T-helper 1 cell (primary cell): Measurements from ENCODE around the gene FLII.
A peak's percentile ranks its signal among the peaks of the same experiment; 100 is the strongest.

Experiments used
- DNase-seq, 5 donors: peaks; one replicate each; pipeline ENCODE4 v3.0.0-alpha.2; 2012 to 2020

The FLII gene

DNA sequence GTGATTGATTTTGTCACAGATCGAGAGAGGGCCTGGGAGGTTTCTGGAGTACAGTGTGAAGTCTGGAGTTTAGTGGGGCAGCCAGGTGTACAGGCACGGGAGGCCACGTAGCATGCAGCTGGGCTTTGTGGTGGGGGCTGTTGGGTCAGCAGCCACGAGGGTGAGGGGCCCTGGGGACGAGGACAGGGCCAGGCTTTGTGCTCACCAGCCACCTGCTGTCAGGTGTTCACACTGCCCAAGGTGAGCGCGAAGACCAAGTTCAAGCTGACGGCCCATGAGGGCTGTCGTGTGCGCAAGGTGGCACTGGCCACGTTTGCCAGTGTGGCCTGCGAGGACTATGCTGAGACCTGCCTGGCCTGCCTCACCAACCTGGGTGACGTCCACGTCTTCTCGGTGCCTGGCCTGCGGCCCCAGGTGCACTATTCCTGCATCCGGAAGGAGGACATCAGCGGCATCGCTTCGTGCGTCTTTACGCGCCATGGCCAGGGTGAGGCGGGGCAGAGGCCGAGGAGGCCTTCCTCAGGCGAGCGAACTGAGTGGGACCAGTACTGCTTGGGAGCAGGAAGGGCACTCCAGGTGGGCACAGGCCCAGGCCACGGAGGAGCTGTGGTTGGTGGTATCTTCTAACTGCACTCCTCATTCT lies 17.2 kb downstream of the FLII start:
- DNase-seq, result no peak

DNA sequence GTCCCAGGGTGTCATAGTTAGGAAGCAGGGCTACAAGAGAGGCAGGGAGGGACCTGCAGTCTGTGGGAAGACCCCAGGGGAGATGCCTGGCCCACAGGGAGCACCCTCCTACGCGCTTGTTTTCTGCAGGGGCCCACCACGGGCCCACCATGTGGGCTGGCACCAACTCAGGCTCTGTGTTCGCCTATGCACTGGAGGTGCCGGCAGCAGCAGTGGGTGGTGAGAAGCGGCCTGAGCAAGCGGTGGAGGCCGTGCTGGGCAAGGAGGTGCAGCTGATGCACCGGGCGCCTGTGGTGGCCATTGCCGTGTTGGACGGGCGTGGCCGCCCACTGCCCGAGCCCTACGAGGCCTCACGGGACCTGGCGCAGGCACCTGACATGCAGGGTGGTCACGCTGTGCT lies 18.1 kb downstream of the FLII start:
- no peak for DNase-seq

DNA sequence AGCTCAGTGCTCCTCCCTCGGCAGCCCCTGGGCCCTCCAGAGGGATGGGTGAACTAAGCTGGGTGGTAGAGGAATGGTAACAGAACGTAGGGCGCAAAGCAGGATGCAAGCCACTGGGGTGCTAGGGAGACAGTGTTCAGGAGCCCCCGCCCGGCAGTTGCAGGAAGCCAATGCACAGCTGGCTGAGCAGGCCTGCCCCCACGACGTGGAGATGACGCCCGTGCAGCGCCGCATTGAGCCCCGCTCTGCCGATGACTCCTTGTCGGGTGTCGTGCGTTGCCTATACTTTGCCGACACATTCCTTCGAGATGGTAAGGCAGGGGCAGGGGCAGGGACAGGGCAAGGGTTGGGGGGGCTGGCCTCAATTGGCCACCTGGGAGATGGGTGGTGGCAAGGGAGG lies 20.2 kb downstream of the FLII start:
- DNase-seq, result no peak

DNA sequence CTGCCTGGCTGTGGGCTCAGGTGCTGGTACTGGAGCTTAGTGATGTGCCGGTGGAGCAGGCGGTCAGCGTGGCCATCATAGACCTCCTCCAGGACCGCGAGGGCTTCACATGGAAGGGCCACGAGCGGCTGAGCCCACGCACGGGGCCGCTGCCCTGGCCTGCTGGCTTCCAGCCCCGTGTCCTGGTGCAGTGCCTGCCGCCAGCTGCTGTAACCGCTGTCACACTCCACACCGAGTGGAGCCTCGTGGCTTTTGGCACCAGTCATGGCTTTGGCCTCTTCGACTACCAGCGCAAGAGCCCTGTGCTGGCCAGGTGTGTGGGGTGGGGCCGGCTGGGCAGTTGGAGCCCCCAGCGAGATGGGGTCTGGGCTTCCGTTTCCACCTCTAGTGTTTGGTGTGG lies 21.1 kb downstream of the FLII start:
- no peak for DNase-seq

DNA sequence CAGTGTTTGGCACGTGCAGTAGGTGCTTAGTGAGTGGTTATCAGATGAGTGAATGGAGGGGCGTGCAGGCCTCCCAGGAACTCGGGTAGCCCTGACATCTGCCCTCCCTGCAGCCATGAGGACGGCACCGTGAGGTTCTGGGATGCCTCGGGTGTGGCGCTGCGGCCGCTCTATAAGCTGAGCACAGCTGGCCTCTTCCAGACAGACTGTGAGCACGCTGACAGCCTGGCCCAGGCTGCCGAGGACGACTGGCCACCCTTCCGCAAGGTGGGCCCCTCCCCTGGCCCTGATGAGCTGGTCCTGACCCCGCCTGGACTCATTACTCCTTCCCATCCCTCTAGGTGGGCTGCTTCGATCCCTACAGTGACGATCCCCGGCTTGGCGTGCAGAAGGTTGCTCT lies 22.0 kb downstream of the FLII start:
- no peak for DNase-seq

DNA sequence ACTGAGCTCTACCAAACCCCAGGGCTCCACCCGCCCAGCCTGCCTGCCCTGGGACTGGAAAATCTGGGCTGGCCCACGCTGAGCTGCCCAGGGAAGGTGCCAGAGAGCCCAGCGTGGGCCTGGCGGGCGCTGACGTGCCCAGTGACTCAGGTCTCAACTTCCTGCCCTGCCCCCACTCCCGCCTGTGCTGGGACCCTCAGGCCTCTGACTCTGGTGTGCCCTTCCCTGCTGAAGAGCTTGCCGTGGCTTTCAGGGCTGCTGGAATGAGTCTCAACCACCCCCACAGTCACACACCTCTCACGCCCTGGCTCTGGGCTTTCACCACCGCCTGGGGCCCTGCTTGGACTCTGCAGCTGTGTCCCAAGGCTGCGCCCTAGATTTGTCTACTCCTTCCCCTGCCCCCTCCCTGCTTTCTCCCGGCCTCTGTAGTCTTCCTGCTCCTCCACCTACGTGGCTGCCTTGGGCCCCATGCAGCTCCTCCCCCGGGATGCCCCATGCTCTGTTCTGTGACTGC lies 22.7 kb downstream of the FLII start:
- DNase-seq, result no peak

DNA sequence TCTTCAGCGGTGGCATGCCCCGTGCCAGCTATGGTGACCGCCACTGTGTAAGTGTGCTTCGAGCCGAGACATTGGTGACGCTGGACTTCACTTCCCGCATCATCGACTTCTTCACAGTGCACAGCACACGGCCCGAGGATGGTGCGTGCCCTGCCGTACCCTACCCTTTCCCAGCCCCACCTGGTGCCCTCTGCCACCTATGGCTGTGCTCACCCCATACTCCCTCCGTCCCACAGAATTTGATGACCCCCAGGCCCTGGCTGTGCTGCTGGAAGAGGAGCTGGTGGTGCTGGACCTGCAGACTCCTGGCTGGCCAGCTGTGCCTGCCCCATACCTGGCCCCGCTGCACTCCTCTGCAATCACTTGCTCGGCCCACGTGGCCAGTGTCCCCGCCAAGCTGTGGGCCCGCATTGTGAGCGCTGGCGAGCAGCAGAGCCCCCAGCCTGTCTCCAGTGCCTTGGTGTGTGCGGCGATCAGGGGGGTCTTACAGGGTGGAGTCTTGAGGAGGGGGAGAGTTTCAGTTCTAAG lies 23.6 kb downstream of the FLII start:
- DNase-seq, result no peak

DNA sequence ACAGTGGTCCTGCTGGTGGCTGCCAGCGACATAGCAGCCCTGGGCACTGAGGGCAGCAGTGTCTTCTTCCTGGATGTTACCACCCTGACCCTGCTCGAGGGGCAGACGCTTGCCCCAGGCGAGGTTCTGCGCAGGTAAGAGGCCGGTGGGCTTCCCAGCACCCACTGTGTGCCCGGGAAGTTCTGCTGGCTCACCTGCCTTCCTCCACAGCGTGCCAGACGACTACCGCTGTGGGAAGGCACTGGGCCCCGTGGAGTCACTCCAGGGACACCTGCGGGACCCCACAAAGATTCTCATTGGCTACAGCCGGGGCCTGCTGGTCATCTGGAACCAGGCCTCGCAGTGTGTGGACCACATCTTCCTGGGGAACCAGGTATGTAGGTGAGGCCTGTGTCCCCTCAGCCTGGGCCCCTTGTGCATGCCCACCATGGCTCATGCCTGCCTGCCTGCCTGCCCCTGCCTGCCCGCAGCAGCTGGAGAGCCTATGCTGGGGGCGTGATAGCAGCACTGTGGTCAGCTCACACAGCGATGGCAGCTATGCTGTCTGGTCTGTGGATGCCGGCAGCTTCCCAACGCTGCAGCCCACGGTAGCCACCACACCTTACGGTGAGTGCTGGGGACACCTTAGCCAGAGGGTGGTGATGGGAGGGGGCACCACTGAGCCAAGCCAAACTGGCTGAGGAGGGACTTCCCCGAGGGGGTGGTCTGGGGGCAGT lies 24.6 kb downstream of the FLII start:
- no peak for DNase-seq

DNA sequence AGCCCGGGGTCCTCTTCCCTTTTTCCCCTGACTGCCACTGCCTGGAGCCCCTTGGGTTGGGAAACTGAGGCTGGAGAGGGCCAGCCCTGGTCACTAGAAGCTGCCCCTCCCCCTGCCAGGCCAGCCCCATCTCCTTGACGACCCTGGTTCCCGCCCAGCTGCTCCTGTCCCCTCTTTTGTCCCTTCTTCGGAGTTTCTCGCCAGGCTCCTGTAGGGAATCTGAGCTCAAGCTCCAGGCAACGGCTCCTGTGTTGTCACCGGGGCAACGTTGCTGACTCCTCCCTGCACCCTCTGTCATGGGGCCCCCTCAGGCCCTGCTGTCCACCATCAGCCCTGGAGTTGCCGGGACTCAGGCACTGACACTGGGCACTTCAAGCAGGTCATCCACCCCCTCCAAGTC lies 27.4 kb downstream of the FLII start:
- DNase-seq, result no peak

DNA sequence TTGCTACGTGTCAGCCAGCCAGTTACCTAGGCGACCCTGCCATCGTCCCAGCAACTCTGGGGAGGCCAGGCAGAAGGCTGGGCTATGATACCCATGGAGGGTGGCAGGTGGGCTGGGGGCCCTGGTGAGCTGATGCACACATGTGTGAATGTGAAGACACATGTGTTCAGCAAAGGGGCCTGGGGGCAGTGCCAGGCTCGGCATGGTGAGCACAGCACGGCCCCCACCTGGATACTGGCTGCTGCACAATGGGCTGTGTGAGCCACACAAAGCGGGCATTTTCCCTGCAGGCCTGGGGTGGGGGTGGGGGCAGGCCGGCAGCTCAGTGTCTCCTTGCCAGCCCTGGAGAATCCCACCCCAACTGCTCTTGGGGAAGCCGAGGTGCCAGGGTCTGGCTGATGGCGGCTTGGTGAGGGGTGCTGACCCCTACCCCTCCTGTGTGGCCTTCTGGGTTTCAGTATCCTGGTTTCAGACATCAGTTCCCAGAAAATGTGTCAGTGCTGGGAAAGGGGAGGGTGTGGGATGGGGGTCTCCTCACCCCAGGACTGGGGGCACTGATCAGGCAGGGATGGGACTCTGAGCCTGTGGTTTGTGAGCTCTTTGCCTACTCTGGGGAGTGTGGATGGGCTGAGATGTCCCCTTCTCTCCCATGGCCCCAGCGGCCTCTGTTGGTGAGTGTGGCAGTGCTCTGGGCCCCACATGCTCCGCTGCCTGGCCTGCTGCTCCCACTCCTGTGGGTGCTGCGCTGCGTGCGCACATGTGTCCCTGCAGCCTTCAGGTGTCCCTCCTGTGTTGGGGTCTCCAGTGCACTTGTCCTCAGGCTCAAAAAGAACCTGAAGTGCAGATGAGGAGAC lies 28.0 kb downstream of the FLII start:
- no peak for DNase-seq

DNA sequence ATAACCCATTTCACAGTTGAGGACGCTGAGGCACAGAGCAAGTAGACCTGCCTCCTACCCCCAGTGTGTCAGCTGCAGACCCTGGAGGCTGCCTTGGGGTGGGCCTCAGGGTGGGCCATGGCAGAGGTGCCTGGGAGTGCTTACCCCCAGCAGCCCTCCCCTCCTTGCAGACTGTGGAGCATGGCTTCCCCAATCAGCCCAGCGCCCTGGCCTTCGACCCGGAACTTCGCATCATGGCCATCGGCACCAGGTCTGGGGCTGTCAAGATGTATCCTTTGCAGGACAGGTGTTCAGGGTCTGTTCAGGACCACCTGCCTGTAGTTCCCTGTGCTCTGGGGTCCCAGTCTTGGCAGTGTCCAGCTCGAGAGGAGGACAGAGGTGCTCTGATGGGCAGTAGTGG lies 28.8 kb downstream of the FLII start:
- no peak for DNase-seq

DNA sequence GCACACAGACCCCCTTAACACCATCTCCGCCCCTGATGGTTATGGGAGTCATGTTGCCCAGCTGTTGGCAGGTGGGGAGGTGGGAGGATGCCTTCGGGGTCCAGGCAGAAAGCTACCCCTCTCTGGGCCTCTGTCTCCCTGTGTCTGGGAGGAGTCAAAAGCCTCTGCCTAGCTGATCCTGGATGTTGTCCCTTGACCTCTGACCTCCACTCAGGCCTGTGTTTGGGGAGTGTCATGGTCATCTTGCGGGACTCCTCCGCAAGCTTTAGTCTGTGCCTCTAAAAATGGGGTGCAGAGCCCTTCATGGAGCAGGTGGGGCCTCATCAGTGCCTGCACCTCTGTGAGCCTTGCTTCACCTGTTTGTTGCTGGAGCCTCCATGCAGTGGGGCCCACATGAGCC lies 29.3 kb downstream of the FLII start:
- no peak for DNase-seq

DNA sequence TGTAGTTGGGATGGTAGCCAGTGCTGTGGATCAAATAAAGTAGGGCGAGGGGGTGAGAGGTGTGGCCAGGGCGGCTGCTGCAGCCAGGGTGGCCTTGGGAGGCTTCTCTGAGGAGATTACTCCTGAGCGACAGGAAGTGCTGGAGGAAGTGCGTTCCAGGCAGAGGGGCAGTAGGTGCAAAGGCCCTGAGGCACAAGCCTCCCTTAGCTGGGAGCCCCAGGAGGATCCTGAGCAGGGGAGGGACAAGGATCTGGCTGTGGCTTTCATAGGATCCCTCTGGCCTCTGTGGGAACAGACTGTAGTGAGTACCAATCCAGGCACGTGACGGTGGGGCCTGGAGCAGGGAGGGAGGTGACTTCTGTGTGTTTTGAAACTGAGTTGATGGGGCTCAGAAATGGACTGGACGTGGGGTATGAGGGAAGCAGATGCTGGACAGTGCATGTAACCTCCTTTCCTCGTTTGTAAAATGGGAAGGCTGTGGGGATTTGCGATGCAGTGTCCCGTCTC lies 30.3 kb downstream of the FLII start:
- DNase-seq, result no peak

DNA sequence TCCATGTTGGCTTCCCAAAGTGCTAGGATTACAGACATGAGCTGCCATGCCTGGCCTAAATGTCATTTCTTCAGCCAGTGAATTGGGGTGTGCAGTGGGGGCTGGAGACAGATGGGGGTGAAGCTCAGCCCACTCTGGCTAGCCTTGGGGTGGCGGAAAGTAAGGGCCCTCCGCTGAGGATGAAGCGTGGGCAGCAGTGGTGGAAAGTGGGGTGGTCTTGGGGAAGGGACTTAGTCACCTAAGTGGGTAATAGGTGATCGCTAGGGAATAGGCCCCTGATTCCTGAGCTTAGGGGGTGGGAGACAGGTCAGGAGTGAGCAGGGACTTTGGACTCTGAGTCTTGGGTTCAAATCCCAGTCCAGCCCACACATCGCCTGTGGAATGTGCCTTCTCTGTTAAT lies 30.9 kb downstream of the FLII start:
- DNase-seq, result no peak

DNA sequence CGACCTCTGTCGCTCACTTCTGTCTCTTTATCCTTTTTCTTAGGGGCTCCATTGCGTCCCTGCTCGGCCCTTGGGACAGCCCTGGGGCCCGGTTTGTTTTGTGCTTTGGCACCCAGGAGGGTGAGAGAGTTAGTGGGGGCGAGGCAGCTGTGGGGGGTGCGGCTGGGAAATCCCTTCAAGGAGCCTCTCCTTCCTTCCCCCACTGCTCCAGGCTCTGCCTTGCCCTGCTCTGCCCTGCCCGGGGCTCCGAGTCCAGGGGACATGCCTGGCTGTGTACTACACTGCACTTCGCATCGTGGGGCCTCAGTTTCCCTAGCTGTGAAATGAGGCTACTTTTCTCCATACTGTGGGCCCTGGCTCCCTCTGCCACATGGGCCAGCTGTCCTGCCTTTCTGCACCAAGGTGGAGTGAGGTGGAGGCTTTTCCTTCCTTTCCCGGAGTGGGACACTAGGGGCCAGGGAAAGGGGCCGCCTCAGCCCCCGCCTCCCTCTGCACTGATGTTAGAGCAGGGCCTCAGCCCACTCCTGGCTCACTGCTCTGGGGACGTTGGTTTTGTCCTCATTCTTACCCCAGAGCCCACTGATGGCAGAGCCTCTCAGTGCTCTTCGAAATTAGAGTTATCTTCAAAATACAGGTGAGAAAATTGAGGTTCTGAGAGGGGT lies 32.1 kb downstream of the FLII start:
- DNase-seq, result no peak

DNA sequence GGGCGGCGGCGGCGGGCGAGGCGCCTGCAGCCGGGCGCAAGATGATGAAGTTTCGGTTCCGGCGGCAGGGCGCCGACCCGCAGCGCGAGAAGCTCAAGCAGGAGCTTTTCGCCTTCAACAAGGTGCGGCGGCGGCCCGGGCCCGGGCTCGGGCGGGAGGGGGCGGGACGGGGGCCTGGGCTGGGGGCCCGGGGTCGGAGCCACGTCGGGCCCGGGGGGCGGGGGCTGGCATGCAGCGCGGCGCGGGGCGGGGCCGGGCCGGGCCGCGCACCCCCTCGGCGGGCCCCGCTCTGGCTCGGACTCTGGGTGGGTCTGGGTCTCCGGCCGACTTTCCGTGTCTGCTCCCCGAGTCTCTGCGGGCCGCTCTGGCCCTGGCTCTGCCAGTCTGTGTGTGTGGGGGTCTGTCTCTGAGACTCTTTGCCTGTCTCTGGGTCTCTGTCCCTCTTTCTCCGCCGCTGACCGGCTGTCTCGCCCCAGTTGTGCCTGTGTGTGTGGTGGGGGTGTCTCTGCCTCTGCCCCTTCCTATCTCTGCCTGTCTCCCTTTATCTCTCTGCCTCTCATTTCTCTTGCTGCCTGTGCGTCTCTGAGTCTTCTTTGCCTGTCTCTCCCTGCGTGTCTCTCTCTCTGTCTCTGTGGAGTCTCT lies 32.8 kb downstream of the FLII start:
- peak in 1 of 5 donors; percentile 20 for DNase-seq

DNA sequence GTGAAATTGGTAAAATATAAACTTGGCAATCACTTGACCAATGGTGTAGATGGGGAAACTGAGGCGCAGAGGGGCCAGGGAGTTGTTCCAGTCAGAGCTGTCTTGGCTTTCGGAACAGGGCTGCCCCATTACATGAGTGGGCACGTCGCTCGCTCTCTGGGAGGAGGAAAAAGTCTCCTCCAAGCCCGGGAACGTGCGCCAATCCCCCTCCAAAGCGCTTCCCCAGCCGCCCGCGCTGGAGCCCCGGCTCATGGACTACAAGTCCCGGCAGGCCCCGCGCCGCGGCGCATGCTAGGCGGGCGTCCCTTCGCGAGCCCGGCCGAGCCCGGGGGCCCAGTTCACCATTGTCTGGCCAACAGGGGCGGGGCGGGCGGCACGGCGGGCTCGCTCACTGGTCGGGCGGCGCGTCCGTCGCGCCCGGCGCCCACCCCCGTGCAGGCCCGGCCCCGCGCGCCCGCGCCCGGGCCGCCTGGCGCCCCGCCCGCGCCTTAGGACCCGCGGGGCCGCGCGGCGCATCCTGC lies 33.4 kb downstream of the FLII start, which contains the start of gene LLGL1:
TSS of gene LLGL1 (plus strand) at position 515 of the 521 bp plus-strand sequence. CDS start 48 bp downstream, outside the sequence.
- DNase-seq, result peak; percentile 92 to 97 (median 94)

DNA sequence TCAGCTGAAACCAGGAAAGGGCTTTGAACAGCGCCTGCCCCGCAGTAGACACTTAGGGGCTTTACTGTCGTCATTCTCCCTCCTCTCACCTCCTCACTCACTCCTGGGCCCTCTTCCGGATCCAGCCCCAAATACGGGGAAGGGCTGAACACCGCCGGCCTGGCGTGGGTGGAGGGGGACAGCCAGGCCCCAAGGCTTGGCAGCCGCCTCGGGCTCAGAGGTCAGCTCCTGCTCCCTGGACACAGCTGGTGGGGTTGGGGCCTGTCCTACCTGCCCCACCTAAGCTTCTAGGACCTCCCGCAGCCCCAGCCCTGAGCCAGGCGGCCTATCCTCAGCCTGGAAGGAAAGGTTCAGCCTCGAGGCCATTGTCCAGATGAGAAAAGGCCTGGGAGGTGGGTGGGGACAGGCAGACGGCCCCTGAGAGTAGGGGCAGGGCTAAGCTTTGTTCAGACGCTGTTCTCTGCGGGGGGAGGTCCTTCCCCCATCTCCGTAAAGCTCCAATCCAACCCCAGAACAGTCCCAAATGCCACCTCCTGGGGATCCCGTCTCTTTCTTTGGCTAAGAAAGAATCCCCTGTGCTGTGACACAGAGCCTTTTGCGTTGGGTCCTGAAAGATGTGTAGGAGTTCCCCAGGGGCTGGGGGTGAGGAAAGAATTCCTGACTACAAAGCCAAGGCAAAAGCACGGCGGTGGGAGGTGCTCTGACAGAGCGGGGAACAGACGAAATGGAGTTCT lies 34.0 kb downstream of the FLII start:
- no peak for DNase-seq

DNA sequence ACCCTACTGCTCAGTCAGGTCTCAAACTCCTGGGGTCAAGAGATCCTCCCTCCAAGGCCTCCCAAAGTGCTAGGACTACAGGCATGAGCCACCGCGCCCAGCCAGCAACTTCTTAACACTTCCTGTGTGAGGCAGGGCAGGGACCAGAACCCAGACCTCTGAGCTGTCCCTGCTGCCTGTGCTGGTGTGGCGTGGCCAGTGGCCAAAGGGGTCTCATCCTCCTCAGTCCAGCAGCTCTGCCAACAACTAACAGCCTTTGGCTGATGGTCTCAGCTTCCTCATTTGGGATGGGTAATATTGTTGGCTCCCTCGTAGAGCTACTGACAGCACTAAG lies 34.5 kb downstream of the FLII start:
- DNase-seq, result no peak

DNA sequence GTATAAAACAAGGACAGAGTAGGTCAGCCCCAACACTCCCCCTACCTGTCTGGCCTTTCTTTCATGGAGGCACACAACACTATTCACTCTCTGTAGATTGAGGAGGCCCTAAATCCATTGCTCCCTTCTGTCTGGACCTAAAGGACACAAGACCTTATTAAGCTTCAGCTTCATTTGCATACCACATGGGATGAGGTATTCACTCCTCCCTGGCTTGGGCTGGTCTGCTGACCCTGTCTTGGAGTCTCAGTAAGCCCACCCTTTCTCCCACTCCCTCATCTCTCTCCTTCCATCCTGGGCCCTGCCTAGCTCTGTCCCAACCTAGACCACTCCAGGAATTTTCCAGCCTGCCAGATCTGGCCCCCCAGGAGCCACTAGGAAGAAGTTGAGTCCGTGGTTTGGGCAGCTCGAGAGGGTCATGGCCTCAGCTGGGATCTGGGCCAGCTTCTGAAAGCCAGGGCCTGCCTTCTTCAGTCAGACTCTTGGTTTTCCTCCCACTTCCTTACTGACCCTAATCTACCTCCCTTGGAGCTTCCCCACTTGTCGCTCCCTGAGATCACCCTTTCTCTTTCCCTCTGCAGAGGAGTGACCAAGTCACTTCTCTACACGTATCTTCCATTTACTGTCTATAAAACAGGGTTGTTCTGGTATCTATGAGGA lies 39.7 kb downstream of the FLII start:
- no peak for DNase-seq
